HG02852 (cell line): ENCODE measurements around the gene TRIML2.
"Not testable (repeated sequence)": the region's sequence is repeated elsewhere in the genome, so short reads cannot be mapped to it uniquely, and the experiment has no call there.

ENCODE experiments used
- ATAC-seq: cut with Tn5 transposase; IDR thresholded peaks from one replicate; pipeline ENCODE4 v1.9.1; 2021; ENCODE audit warnings: mild to moderate bottlenecking, moderate library complexity; ENCODE audit not compliant: unreplicated experiment

TRIML2 gene

DNA sequence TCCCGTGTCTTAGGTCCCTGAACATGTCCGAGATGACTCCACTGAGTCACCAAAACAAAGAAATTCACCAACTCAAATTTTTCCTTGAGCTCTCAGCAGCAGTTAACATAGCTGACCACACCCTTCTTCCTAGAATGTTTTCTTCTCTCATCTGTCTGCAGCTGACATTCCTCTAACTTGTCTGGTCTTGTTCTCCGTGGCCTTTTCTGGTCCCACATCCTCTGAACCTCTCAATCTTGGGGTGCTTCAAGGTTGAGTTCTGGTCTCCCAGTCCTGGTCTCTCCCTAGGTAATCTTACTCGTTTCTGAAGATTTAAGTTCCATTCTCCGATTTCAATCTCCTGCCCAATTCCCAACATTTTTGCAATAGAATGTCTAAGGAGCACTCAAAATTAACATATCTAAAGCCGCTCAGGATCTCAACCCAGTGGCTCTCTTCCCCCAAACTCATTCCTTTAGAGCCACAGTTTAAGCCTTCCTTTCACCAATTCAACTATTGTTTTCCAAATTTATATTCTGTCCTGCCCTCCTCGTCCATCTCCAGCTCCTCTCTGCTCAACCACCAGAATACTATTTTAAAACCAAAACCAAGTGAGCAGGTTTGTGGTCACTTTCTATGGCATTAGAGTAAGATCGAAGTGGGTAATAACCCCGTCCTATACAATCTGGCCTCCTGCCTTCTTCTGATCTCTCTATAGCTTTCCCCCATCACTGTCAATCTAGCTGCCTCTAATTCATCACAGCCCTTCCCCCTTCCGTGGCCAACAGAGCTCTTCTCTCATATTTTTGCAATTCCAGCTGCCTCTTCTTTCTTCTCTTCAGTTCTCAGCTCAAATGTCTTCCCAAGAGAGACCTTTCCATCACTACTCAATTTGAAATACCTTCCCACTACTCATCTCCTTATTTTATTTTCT is 1.2 kb downstream of the TRIML2 start:
- ATAC-seq, result no peak

DNA sequence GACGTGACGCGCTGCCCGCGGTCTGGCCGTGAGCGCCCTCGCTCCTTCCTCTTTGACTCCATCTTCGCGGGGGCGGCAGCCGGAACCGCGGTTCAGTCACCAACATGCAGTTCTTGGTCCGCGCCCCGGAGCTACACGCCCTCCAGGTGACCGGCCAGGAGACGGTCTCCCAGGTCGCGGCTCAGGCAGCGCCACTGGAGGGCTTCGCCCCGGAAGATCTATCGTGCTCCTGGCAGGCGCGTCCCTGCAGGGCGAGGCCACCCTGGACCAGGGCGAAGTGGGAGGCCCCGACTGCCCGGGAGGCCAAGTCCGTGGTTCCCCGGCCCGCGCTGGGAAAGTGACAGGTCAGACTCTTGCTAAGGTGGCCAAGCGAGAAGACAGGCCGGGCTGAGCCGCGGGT is 2.9 kb downstream of the TRIML2 start:
- no peak for ATAC-seq

DNA sequence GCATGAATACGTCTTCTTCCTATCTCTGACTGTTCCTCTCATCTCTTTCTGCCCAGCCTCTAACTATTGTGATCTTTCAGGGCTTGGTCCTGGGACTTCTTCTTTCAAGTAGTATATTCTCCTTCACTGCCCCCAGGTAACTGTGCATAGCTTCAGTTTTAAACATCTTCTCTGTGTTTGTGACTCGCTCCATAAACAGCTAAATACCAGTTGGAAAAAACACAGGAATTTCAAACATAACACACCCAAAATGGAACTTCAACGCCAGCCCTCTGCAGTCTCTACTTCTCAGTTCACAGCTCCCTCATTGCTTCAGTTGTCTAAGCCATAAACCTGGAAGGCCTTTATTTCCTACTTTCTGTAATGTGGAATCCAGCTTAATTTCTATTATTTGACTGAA is 16.6 kb downstream of the TRIML2 start:
- no peak for ATAC-seq

DNA sequence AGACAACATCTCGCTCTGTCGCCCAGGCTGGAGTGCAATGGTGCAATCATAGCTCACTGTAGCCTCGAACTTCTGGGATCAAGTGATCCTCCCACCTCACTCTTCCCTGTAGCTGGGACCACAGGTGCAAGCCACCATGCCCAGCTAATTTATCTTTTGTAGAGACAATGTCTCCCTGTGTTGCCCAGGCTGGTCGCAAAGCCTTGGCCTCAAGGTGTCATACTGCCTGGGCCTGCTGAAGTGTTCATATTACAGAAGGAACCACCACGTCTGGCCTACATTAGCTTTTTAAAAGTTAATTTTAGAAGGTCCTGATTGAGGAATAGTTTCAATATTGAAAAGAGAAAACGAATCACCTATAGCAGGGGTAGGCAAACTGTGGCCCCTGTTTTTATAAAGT is 22.5 kb downstream of the TRIML2 start:
- ATAC-seq, result no peak

DNA sequence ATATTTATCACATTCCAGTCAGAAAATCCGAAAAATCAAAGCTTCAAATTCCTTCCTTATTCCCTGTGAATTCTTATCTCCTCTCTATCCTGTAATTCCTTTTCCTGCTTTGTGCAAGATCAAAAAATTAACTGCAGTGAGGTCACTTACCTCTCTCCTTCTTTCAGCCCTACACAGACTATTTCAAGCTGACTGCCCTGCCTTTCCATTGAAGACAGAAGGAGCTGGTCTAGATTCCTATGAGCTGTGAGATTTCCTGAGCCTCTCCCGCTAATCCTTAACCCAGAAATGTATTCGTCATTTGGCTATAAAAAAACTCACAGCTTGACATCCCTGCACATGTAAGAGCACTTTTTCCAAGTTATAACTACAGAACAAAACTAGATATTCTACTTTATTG is 26.6 kb downstream of the TRIML2 start:
- no peak for ATAC-seq

DNA sequence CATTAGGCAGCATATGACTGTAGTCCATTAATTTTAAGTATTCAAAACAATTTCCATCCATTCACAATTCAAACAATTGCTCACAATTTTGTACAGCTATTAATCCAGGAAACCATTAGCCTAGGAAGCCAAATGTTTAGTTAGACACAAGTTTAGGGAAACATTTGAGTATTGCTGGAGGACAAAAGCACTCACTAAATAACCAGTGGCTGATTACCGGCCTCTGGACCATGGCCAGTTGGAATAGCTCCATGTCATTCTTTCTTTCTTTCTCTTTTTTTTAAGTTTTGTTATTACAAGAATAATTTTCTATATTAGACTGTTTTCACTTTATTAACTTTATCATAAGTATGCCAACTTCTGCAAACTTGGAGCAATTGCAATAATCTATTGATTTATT is 31.3 kb downstream of the TRIML2 start:
- ATAC-seq, result no peak

DNA sequence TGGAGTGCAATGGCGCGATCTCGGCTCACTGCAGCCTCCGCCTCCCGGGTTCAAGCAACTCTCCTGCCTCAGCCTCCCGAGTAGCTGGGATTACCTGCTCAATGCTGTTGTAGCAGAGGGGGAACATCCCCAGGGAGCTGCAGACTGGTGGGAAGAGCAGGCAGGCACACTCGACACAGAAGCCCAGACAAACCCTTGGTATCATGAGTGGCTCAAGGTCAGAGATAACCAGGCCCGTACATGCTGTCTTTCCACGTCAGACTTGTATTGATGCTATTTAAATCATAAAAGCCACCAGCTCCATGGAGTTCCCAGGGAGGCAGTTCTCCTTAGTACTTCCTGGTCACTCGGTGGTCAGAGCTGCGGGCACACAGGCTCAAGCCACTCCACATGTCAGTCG is 33.2 kb downstream of the TRIML2 start:
- ATAC-seq, result no peak

DNA sequence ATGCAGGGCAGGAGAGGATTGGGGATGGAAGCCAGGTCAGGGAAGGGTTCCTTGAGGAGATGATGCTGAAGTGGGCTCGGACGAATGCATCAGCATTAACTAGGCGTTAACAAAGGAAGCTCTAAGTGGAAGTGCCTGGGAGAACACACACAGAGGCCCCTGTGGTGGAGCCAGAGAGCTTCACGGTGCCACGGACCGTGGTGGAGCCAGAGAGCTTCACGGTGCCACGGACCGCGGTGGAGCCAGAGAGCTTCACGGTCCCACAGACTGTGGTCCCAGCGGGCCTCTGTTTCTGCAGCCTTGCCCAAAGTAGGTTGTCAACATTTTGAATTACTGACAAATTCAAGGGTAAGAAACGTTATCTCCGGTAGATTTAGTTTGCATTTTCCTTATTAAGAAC is 48.3 kb downstream of the TRIML2 start:
- no peak for ATAC-seq

DNA sequence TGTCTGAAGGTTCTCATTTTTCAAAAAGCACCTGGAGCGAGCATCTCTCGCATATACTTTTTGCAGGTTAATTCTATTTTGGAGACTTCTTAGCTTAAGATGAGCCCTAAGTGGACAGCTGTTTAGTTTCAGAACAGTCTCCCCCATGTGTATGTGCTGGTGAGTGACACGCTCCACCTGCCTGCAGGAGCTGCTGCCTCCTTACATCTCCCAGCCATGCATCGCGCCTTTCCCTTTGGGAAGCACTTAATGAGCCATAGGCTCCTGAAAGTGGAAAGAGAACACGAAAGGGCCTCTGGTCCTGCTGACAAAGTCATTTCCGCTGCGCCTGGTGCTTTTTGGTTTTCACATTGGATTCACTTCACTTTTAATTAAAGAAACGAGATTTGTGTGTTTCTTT is 56.1 kb downstream of the TRIML2 start:
- ATAC-seq, result no peak

DNA sequence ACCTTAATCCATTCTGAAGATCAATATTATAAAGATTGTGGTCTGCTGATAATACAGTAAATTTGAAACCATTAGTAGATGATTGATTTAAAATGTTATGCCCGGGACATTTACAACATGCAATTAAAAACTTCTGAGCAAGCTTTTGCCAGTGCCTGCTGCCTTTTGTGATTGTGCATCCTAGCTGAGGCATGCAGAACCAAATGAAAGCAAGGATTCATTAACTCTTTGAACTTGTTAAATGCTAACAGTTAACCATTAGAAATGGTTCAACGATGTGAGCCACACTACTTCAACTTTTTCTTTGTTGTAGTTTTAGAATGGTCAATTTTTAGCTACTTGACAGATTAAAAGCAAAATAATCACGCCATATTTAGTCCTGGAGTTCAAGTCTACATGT is 62.7 kb downstream of the TRIML2 start:
- ATAC-seq, result no peak

DNA sequence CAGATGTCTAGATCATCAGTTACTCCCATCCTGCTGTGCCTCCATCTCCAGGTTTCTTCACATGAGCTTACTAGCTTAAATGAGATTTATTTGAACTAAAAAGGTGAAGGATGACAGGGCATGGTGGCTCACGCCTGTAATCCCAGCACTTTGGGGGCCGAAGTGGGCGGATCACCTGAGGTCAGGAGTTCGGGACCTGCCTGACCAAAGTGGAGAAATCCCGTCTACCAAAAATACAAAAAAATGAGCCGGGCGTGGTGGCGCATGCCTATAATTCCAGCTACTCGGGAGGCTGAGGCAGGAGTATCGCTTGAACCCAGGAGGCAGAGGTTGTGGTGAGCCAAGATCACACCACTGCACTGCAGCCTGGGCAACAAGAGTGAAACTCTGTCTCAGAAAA is 63.9 kb downstream of the TRIML2 start:
- ATAC-seq, result not testable (repeated sequence)

DNA sequence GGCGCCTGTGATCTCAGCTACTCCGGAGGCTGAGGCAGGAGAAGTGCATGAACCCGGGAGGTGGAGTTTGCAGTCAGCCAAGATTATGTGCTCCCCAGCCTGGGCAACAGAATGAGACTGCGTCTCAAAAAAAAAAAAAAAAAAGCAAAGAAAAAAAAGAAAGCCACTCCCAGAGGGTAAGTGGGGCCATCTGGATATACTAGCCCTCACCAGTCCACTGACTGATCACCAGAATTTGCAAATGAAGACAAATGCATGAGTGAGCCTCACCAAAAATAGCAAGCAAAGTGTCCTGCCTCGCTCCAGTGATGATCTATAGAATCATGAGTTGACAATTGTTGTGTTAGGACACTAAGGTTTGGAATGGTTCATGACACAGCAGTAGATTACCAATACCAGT is 66.2 kb downstream of the TRIML2 start:
- no peak for ATAC-seq

DNA sequence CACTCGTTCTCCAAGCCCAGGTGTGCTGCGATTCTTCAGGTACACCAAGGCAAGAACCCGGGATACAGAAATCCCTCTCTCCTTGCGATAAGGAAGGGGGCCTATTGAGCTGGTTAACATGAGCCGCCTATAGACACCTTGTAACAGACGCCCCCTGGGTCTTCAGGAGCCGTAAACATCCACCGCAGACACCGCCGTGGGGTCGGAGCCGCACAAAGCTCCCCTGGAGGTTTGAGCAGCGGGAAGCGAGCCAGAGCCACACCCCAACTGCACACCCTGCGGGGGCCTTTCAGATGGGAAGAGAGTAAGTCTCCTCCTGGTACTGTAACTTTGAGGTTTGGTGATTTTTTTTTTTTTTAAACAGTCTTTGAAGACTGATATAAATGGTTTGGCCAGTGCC is 67.2 kb downstream of the TRIML2 start:
- no peak for ATAC-seq

DNA sequence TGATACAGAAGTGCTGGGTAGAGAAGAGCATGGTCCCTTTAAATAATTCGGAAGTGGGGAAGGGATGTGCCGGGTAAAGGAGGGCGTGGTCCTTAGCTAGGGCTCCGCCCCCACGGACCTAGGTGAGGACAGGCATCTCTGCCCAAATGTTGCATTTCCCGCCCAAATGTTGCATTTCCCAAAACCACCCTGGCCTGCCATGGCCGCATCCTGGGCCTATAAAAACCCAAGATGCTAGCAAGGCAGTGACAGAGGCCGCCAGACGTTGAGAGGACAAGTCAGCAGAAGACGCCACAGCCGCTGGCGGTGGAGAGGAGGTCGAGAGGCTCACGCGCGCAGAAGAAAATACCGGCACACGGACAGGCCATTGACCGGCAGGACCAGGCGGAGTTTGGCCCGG is 67.7 kb downstream of the TRIML2 start:
- no peak for ATAC-seq
